DMS114 treated with DMSO at 0.1 percent for 48 hours (cell line): ENCODE results near the gene GP9.
"Not testable (repeated sequence)": the region's sequence is repeated elsewhere in the genome, so short reads cannot be mapped to it uniquely, and the experiment has no call there.

Source experiments
- DNase-seq: peaks from one replicate; lab custom pipeline; 2025; ENCODE audit not compliant: unreplicated experiment; lab: John Stamatoyannopoulos, UW

GP9 gene

DNA sequence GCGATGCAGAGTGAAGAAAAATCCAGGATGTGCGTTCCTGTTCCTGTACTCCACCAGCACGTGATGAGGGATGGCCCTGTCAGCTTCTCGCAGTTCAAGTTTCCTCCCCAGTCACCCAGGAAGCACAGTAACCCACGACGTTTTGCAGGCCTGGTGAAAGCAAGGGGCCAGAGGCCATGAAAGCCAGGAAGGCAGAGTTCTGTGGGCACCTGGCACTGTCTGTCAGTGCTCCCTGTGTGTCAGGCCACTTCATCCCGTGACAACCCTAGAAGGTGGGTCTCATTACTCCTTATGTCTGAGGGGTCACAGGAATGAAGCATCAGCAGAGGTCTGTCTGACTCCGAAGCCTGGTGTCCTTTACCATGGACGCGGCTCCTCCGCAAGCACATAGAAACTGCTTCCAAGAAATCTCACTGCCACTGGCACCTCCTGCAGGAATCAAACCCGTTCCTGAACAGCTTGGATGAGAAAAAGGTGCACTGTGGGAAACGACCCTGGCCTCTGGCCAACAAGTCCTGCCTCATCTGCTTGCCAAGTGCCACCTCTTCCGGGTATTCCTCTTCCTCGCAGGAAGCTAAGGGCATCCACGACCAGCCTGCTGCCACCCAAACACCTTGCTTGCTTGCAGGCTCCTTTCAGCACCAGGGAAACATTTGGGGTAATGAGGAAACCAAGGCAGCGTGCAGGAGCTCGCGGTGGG, 46.4 kb downstream of the GP9 start:
- no peak for DNase-seq

DNA sequence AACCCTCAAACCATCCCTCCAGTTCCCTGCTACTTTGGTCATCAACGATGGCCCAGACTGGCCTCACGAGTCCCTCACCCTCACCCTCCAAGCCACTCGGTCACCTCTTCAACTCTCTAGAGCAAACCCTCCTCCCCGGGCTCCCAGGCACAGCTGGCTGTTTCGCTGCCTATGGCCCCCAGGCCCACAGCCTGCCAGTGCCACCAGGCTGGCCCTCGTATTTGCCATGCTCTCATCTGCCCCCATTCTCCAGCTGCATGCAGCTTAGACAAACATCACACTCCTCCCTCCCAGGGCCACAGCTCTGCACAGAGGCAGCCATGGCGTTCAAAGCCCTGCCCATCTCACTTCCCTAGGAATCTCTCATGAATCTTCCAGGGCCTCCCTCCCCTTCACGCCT, 47.2 kb downstream of the GP9 start:
- no peak for DNase-seq

DNA sequence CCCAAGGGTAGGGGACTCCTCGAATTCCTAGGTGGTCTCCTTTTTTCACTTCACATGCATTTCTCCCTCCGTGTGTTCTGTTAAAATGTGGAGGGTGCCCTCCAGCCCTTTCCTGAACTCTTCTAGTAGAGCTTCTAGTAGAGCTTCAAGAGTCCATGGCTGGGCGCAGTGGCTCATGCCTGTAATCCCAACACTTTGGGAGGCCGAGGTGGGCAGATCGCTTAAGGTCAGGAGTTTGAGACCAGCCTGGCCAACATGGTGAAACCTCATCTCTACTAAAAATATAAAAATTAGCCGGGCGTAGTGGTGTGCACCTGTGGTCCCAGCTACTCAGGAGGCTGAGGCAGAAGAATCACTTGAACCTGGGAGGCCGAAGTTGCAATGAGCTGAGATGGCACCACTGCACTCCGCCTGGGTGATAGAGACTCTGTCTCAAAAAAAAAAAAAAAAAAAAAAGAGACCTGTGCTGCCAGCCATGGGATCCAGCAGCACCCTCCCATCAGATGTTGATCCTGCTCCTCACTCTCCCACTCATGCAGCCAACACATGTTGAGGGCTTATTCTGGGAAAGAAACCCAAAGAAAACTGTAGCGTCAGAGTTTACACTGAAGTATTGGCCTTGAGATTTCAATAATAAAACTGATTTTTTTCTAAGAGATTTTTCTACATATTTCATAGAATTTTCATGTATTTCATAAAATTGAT, 50.6 kb downstream of the GP9 start:
- DNase-seq: not testable (repeated sequence)
